Loucy (cell line): ENCODE data around the gene MSN.

Experiments
- H2AFZ ChIP-seq: fragments of 200-600 bp; sonication (generic); 2 replicates; pipeline ENCODE4 v1.6.0; 2016; ENCODE audit warnings: antibody characterized with exemption, mild to moderate bottlenecking, low read length, moderate library complexity
- H3F3A ChIP-seq: fragments of 200-600 bp; 2 replicates; pipeline ENCODE4 v1.6.0; 2016; ENCODE audit warnings: antibody characterized with exemption, low read depth, mild to moderate bottlenecking
- H3K27me3 ChIP-seq: fragments of 200-600 bp; sonication (generic); 2 replicates; pipeline ENCODE4 v1.6.1; 2014; ENCODE audit warnings: low read length, mild to moderate bottlenecking; ENCODE audit not compliant: insufficient read depth, poor library complexity, severe bottlenecking
- H3K36me3 ChIP-seq: fragments of 200-600 bp; sonication (generic); 2 replicates; pipeline ENCODE4 v1.6.1; 2016; ENCODE audit warnings: low read length; ENCODE audit not compliant: insufficient read depth
- H3K4me1 ChIP-seq: fragments of 200-600 bp; sonication (generic); 2 replicates; pipeline ENCODE4 v1.5.1; 2014; ENCODE audit warnings: low read length, mild to moderate bottlenecking; ENCODE audit not compliant: insufficient read depth, poor library complexity, severe bottlenecking
- H3K4me2 ChIP-seq: fragments of 200-600 bp; sonication (generic); 2 replicates; pipeline ENCODE4 v1.6.0; 2014; ENCODE audit warnings: antibody characterized with exemption, low read length, low read depth, mild to moderate bottlenecking; ENCODE audit not compliant: poor library complexity, severe bottlenecking
- H3K4me3 ChIP-seq: fragments of 200-600 bp; sonication (generic); 2 replicates; pipeline ENCODE4 v1.5.1; 2014; ENCODE audit warnings: low read length, mild to moderate bottlenecking, mixed read lengths; ENCODE audit not compliant: poor library complexity, severe bottlenecking
- H3K79me2 ChIP-seq: fragments of 200-600 bp; sonication (generic); 2 replicates; pipeline ENCODE4 v1.6.1; 2014; ENCODE audit warnings: low read length; ENCODE audit not compliant: insufficient read depth
- H3K9ac ChIP-seq: fragments of 200-600 bp; sonication (generic); 2 replicates; pipeline ENCODE4 v1.6.0; 2014; ENCODE audit warnings: mild to moderate bottlenecking, low read depth, low read length, moderate library complexity; ENCODE audit not compliant: poor library complexity, severe bottlenecking
- H3K9me2 ChIP-seq: fragments of 200-600 bp; sonication (generic); replicated peaks from 2 replicates; pipeline ENCODE4 v1.6.1; 2016; ENCODE audit warnings: low read depth, low read length, mixed read lengths
- H3K9me3 ChIP-seq: fragments of 200-600 bp; sonication (generic); 2 replicates; pipeline ENCODE4 v1.6.1; 2014; ENCODE audit warnings: mild to moderate bottlenecking, antibody characterized with exemption, low read length, low read depth; ENCODE audit not compliant: insufficient read depth
- H4K20me1 ChIP-seq: fragments of 200-600 bp; sonication (generic); 2 replicates; pipeline ENCODE4 v1.6.0; 2014; ENCODE audit warnings: antibody characterized with exemption, low read length, mild to moderate bottlenecking; ENCODE audit not compliant: insufficient read depth, poor library complexity, severe bottlenecking
- EZH2phosphoT487 ChIP-seq: fragments of 200-600 bp; IDR thresholded peaks from 2 replicates; pipeline ENCODE4 v1.6.1; 2018; ENCODE audit warnings: antibody characterized with exemption, mild to moderate bottlenecking, moderate library complexity, borderline replicate concordance
- TF ChIP-seq, protein P1 (sequence below): fragments of 200-600 bp; sonication (generic); conservative IDR thresholded peaks from 2 replicates; pipeline ENCODE4 v1.5.1; 2014; ENCODE audit warnings: mild to moderate bottlenecking, antibody characterized with exemption, low read length

The MSN gene

DNA sequence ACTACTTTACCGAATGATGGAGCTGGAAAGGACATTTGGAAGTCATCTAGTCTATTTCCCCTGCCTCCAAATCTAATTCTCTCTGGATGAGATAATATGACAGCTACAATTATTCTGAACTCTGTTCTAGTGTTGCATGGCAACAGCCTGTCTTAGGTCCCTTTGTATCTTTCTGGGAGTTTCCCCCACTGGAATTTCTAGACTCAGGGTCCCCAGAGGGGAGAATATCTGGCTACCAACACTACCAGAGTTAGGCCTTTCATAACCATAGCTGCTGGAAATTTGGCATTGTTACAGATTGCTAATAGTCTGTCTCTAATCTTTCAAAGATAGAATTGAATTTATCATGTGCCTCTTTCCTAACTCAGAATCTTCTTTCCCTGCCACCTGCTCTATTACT is 4.5 kb downstream of the MSN start:
- Histone ChIP-seq H3K4me2 (peak overlapping the region; percentile 99), H3K79me2 (peaks cover 93% of the 10 kb centered on the region), H3K27me3 (no peaks in the 10 kb centered on the region), H4K20me1 (peaks cover 81% of the 10 kb centered on the region), H3K9ac (peak overlapping the region; percentile 68), H3F3A (no peaks in the 10 kb centered on the region), H2AFZ (no peak overlapping the region), H3K36me3 (peaks cover 3% of the 10 kb centered on the region; the same call in 1 of the 2 replicates), H3K4me1 (peaks cover 59% of the 10 kb centered on the region), H3K9me2 (no peaks in the 10 kb centered on the region), H3K4me3 (peak overlapping the region; percentile 80), H3K9me3 (no peaks in the 10 kb centered on the region)
- no peak for TF ChIP-seq EZH2phosphoT487
- TF ChIP-seq, protein P1, sequence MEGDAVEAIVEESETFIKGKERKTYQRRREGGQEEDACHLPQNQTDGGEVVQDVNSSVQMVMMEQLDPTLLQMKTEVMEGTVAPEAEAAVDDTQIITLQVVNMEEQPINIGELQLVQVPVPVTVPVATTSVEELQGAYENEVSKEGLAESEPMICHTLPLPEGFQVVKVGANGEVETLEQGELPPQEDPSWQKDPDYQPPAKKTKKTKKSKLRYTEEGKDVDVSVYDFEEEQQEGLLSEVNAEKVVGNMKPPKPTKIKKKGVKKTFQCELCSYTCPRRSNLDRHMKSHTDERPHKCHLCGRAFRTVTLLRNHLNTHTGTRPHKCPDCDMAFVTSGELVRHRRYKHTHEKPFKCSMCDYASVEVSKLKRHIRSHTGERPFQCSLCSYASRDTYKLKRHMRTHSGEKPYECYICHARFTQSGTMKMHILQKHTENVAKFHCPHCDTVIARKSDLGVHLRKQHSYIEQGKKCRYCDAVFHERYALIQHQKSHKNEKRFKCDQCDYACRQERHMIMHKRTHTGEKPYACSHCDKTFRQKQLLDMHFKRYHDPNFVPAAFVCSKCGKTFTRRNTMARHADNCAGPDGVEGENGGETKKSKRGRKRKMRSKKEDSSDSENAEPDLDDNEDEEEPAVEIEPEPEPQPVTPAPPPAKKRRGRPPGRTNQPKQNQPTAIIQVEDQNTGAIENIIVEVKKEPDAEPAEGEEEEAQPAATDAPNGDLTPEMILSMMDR: no peak

GRCh38 chrX:65673857-65674203 is 6.4 kb downstream of the MSN start:
- H3K9me2 ChIP-seq: no peaks in the 10 kb centered on the region
- H3K27me3 ChIP-seq: no peaks in the 10 kb centered on the region
- H3K4me1 ChIP-seq: peaks cover 67% of the 10 kb centered on the region
- H3K36me3 ChIP-seq: peaks cover 3% of the 10 kb centered on the region; the same call in 1 of the 2 replicates
- H3F3A ChIP-seq: no peaks in the 10 kb centered on the region
- TF ChIP-seq EZH2phosphoT487: no peak
- TF ChIP-seq, protein P1: no peak
- peaks cover 100% of the 10 kb centered on the region for H3K79me2 ChIP-seq
- H2AFZ ChIP-seq: no peak overlapping the region
- H3K4me3 ChIP-seq: peak overlapping the region; percentile 80
- peak overlapping the region; percentile 99 for H3K4me2 ChIP-seq
- H3K9me3 ChIP-seq: no peaks in the 10 kb centered on the region
- H4K20me1 ChIP-seq: peaks cover 90% of the 10 kb centered on the region
- peak overlapping the region; percentile 68 for H3K9ac ChIP-seq

GRCh38 chrX:65674204-65674893 is 6.9 kb downstream of the MSN start:
- Histone ChIP-seq H3K9ac (peak overlapping the region; percentile 68), H3K79me2 (peaks cover 100% of the 10 kb centered on the region), H3K9me2 (no peaks in the 10 kb centered on the region), H3K4me1 (peaks cover 67% of the 10 kb centered on the region), H3K4me3 (peak overlapping the region; percentile 80), H3K36me3 (peaks cover 3% of the 10 kb centered on the region; the same call in 1 of the 2 replicates), H3K27me3 (no peaks in the 10 kb centered on the region), H3K4me2 (peak overlapping the region; percentile 99), H3F3A (no peaks in the 10 kb centered on the region), H3K9me3 (no peaks in the 10 kb centered on the region), H4K20me1 (peaks cover 90% of the 10 kb centered on the region), H2AFZ (no peak overlapping the region)
- no peak for TF ChIP-seq EZH2phosphoT487
- TF ChIP-seq, protein P1: no peak
